Activated CD4-positive, alpha-beta T cell treated with anti-CD3 and anti-CD28 coated beads, Interleukin-2, amount 10 ng/mL, durations not matched to agents 24 days and 14 days (primary cell): ENCODE results near the gene WDR59. TPM values are rescaled to one million over a fixed set of nuclear protein-coding genes. Genes with fewer than 3 reads are reported as not detected.

Source experiments
- DNase-seq: peaks from one replicate; pipeline ENCODE4 v3.0.0; 2022
- H3K27ac Mint-ChIP-seq: one replicate; pipeline ENCODE4 v1.8.0; 2022; ENCODE audit warnings: mild to moderate bottlenecking, mixed read lengths
- H3K27me3 Mint-ChIP-seq: one replicate; pipeline ENCODE4 v1.8.0; 2022; ENCODE audit warnings: mixed read lengths
- H3K36me3 Mint-ChIP-seq: one replicate; pipeline ENCODE4 v1.8.0; 2022; ENCODE audit warnings: low read depth, mild to moderate bottlenecking, mixed read lengths
- H3K4me1 Mint-ChIP-seq: one replicate; pipeline ENCODE4 v1.8.0; 2021; ENCODE audit warnings: mixed read lengths
- H3K4me3 Mint-ChIP-seq: one replicate; pipeline ENCODE4 v1.8.0; 2022; ENCODE audit warnings: mild to moderate bottlenecking, moderate library complexity, mixed read lengths
- H3K9me3 Mint-ChIP-seq: one replicate; pipeline ENCODE4 v1.8.0; 2021; ENCODE audit warnings: mixed read lengths
- intact Hi-C: fragments of 100-400 bp; cut with micrococcal nuclease; formaldehyde crosslinking; loops from one replicate; pipeline ENCODE4 v1.15.1; 2023
- total RNA-seq: library from RNA; stranded (reverse); gene quantifications from 2 replicates; pipeline ENCODE4 v1.2.3, GENCODE V29; 2022

Gene WDR59
- total RNA-seq, 1 donor from 2014 or later: 91.5 TPM

DNA sequence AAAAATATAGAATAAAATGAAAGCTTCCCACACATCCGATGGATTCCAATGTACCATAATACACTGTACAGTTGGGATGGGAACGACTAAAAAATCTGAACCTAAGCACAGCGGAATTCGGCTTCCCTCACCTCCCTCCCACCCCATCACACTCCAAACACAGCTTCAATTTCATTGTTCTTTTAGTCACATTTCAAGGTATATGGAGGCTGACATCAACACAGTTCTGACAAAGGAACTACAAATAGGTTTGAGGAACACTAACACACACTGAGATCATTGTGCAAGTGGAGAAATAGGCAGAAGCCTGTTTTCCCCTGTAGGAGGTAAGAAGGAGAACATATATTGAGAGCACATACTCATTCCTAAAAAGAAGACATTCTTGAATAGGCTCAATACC is 85.1 kb downstream of the WDR59 start:
- Mint-ChIP-seq H3K9me3 (no peaks in the 10 kb centered on the region), H3K4me1 (no peaks in the 10 kb centered on the region), H3K27ac (no peak overlapping the region), H3K27me3 (no peaks in the 10 kb centered on the region), H3K36me3 (peaks cover 32% of the 10 kb centered on the region), H3K4me3 (no peak overlapping the region)
- intact Hi-C loops: no loop called here
- no peak for DNase-seq

DNA sequence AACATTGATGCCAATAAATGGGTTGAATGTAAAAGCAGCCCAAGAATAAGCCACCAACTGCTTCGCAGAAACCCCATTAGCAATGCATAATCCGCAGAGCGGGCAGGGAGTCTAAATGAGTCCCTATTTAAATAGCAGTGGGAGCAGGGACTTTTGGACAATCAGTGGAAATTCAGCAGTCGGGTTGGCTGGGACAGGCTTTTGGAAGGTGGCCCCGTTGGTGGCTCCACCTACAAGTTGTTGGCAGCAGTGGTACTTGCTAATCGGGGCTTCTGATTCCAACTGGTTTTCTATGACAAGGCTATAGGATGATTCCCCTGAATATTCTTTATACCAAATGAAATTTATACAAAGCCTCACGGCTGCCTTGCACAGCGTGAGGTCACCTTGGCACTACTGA is 86.3 kb downstream of the WDR59 start:
- Mint-ChIP-seq H3K36me3 (peaks cover 34% of the 10 kb centered on the region), H3K27ac (no peak overlapping the region), H3K27me3 (no peaks in the 10 kb centered on the region)

DNA sequence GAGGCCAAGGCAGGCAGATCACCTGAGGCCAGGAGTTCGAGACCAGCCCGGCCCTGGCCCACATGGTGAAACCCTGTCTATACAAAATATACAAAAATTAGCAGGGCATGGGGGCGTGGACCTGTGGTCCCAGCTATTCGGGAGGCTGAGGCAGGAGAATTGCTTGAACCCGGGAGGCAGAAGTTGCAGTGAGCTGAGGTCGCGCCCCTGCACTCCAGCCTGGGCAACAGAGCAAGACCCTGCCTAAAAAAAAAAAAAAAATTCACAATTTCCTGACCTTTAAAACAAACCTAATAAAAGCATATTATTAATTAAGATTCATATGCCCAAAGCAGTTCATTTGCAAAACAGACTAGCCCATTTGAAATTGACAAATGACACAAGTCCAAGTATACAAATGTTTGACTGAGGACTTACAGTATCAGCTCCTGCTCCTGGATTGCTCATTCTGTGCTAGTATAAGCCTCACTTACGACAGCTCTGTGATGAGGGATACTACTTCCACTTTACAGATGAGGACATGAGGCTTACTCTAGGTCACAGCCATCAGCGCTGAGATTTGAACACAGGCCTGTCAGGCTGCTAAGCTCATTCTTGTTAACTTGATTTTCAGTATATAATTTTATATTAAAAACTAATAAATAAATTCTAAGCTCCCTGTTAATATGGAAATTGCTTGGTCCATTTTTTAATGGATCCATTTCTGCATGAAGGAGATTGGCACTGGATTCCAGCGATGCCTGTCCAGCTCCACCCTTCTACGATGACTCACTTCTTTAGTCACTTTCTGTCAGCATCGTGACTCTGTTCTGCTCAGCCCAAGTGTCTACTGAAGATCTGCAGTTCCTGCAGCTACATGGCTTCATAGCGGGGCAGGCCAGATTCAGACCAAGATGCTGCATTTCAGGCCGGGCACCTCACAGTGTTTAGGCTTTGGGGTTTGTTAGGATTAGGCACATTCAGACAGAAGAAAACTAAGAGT is 88.2 kb downstream of the WDR59 start:
- H3K4me1 Mint-ChIP-seq: no peaks in the 10 kb centered on the region
- peaks cover 37% of the 10 kb centered on the region for H3K36me3 Mint-ChIP-seq
- intact Hi-C loops: no loop called here
- DNase-seq: no peak
- H3K27me3 Mint-ChIP-seq: no peaks in the 10 kb centered on the region
- no peak overlapping the region for H3K27ac Mint-ChIP-seq
- H3K4me3 Mint-ChIP-seq: no peak overlapping the region
- H3K9me3 Mint-ChIP-seq: no peaks in the 10 kb centered on the region

More for the DNA sequence above, 86.3 kb downstream of the WDR59 start:
- H3K4me3 Mint-ChIP-seq: no peak overlapping the region
- intact Hi-C loops: no loop called here
- no peaks in the 10 kb centered on the region for H3K4me1 Mint-ChIP-seq
- no peaks in the 10 kb centered on the region for H3K9me3 Mint-ChIP-seq
- DNase-seq: no peak

DNA sequence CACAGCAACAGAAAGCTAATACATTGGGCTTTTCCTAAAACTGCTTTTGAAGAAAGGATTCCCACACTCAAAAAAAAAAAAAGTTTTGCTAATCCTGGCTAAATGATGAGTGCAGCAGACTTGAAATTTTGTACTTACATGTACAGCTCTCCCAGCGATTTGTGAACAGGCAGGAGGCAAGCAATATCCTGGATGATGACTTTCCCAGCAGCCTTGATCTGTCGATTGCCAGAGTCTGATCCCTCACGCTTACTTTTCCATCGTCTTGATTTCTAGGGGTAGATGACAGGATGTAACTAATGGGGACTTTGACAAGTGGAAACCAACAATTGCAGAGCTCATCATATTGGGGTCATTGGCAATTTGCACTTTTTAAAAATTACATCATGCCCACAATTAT is 91.4 kb downstream of the WDR59 start:
- H3K27ac Mint-ChIP-seq: no peak overlapping the region
- peaks cover 2% of the 10 kb centered on the region for H3K4me1 Mint-ChIP-seq
- no peaks in the 10 kb centered on the region for H3K9me3 Mint-ChIP-seq
- H3K4me3 Mint-ChIP-seq: no peak overlapping the region
- intact Hi-C loops: no loop called here
- peaks cover 54% of the 10 kb centered on the region for H3K36me3 Mint-ChIP-seq
- no peaks in the 10 kb centered on the region for H3K27me3 Mint-ChIP-seq
- DNase-seq: no peak

DNA sequence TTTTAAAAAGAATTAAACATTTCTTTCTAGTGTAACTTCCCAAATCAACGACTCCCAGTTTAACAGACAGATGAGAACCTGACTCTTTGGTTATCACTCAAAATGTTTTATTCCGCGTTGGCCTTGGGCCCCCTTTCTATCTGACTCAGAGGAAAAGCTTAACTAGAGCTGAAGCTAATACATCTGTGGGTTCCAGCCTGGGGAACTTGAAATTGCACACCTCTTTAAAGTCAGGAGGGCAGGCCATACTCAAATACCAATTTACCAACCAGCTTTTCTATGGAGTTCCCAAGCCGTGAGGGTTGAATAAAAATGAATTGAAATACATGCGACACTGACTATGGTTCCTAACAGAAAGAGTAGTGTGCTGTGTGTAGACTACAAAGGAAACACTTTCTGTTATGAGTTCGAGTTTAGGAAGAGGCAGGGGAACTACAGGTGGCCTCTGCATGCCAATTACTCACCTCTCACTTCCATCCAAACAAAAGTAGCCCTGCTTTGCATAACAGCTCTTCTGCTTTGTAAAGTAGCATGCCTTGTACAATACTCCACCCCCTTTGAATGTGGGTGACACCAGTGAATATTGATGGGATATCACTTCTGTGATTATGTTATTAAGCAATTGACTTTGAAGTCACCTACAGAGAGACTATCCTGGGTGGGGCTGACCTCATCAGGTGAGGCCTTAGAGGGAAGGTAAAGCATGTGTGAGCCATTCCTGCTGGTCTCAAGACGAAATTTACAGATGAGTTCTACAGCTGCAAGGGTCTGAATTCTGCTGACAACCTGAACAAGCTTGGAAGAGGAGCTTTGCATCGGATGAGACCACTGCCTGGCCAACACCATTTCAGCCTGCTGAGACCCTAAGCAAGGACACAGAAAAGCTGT is 92.1 kb downstream of the WDR59 start:
- H3K4me1 Mint-ChIP-seq: peaks cover 2% of the 10 kb centered on the region
- DNase-seq: no peak
- H3K4me3 Mint-ChIP-seq: no peak overlapping the region
- no peak overlapping the region for H3K27ac Mint-ChIP-seq
- no peaks in the 10 kb centered on the region for H3K27me3 Mint-ChIP-seq
- H3K36me3 Mint-ChIP-seq: peaks cover 55% of the 10 kb centered on the region
- no peaks in the 10 kb centered on the region for H3K9me3 Mint-ChIP-seq
- intact Hi-C loops: no loop called here

DNA sequence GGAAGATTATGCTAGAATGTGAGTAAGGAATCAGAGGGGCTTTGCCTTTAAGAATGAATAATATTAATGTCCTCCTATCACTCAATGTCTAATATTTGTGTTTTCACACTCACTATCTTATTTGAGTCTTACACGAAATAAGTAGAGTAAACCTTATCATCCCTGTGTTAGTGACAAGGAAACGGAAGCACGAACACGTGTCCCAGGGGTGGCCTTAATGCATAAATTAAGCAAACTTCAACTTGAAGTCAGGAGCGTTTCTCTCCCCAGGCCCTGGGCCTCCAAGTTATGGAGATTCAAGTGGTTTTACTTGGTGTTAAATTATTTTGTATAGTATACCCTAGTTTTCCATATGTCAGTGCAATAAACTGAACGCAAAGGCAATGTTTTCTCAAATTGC is 96.0 kb downstream of the WDR59 start:
- H3K4me1 Mint-ChIP-seq: peaks cover 2% of the 10 kb centered on the region
- DNase-seq: no peak
- no peaks in the 10 kb centered on the region for H3K9me3 Mint-ChIP-seq
- H3K36me3 Mint-ChIP-seq: peaks cover 68% of the 10 kb centered on the region
- no peaks in the 10 kb centered on the region for H3K27me3 Mint-ChIP-seq
- intact Hi-C loops: no loop called here
- H3K27ac Mint-ChIP-seq: no peak overlapping the region
- no peak overlapping the region for H3K4me3 Mint-ChIP-seq

- Mint-ChIP-seq H3K27ac (no peak overlapping the region), H3K27me3 (no peaks in the 10 kb centered on the region), H3K36me3 (peaks cover 69% of the 10 kb centered on the region), H3K9me3 (no peaks in the 10 kb centered on the region), H3K4me1 (peaks cover 2% of the 10 kb centered on the region), H3K4me3 (no peak overlapping the region)
- DNase-seq: no peak
- intact Hi-C loops: no loop called here
Measured at GRCh38 chr16:74888232-74888862, 96.6 kb downstream of the WDR59 start.

DNA sequence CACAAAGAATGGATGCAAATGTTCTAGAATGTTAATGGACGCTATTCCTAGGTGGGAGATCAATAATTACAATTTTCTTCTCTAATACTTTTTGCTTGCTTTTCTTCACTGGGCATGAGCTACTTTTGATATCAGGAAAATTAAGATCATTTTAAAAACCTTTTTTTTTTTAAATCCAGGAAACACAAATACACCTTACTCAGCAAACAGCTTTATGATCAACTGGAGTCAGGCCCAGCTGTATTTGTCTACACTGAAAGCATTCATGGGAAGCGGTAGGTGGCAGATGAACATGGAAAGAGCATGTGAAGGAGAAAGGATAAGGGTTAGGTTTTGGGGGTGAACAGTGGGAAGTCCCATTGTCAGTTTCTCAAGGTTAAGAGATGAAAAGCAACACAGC is 97.8 kb downstream of the WDR59 start:
- DNase-seq: no peak
- Mint-ChIP-seq H3K4me3 (no peak overlapping the region), H3K36me3 (peaks cover 64% of the 10 kb centered on the region), H3K27me3 (no peaks in the 10 kb centered on the region), H3K4me1 (peaks cover 2% of the 10 kb centered on the region), H3K9me3 (no peaks in the 10 kb centered on the region), H3K27ac (no peak overlapping the region)
- intact Hi-C loops: no loop called here

DNA sequence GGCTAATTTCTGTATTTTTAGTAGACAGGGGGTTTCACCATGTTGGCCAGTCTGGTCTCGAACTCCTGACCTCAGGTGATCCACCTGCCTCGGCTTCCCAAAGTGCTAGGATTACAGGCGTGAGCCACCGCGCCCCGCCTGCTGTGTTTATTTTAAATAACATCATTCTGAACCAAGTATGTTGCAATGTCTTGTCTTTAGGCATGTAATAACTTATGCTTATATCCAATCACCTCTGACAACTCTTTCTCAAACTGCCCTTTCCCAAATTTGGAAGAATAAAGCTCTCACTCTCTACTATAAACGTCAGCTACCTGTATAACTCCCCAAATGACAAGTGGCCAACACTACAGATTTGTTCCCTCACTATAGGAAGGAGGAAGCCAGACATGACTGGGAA is 107.2 kb downstream of the WDR59 start:
- H3K27me3 Mint-ChIP-seq: no peaks in the 10 kb centered on the region
- H3K4me1 Mint-ChIP-seq: peaks cover 9% of the 10 kb centered on the region
- intact Hi-C loops: no loop called here
- DNase-seq: no peak
- no peak overlapping the region for H3K4me3 Mint-ChIP-seq
- no peak overlapping the region for H3K27ac Mint-ChIP-seq
- peaks cover 43% of the 10 kb centered on the region for H3K36me3 Mint-ChIP-seq
- H3K9me3 Mint-ChIP-seq: no peaks in the 10 kb centered on the region

- DNase-seq: no peak
- H3K4me3 Mint-ChIP-seq: no peak overlapping the region
- peaks cover 9% of the 10 kb centered on the region for H3K4me1 Mint-ChIP-seq
- intact Hi-C loops: no loop called here
- peak overlapping the region; percentile 4 for H3K27ac Mint-ChIP-seq
- H3K27me3 Mint-ChIP-seq: no peaks in the 10 kb centered on the region
- peaks cover 34% of the 10 kb centered on the region for H3K36me3 Mint-ChIP-seq
- H3K9me3 Mint-ChIP-seq: no peaks in the 10 kb centered on the region
Measured at GRCh38 chr16:74874912-74875546, 109.9 kb downstream of the WDR59 start.

GRCh38 chr16:74874123-74874522 is 110.8 kb downstream of the WDR59 start:
- Mint-ChIP-seq H3K4me1 (peaks cover 14% of the 10 kb centered on the region), H3K36me3 (peaks cover 37% of the 10 kb centered on the region), H3K9me3 (no peaks in the 10 kb centered on the region), H3K27ac (peak overlapping the region; percentile 79), H3K27me3 (no peaks in the 10 kb centered on the region), H3K4me3 (no peak overlapping the region)
- intact Hi-C loops: no loop called here
- DNase-seq: no peak

GRCh38 chr16:74872302-74872701 is 112.6 kb downstream of the WDR59 start:
- intact Hi-C loops: no loop called here
- no peaks in the 10 kb centered on the region for H3K9me3 Mint-ChIP-seq
- no peaks in the 10 kb centered on the region for H3K27me3 Mint-ChIP-seq
- H3K36me3 Mint-ChIP-seq: peaks cover 33% of the 10 kb centered on the region
- no peak for DNase-seq
- H3K27ac Mint-ChIP-seq: no peak overlapping the region
- no peak overlapping the region for H3K4me3 Mint-ChIP-seq
- peaks cover 28% of the 10 kb centered on the region for H3K4me1 Mint-ChIP-seq

DNA sequence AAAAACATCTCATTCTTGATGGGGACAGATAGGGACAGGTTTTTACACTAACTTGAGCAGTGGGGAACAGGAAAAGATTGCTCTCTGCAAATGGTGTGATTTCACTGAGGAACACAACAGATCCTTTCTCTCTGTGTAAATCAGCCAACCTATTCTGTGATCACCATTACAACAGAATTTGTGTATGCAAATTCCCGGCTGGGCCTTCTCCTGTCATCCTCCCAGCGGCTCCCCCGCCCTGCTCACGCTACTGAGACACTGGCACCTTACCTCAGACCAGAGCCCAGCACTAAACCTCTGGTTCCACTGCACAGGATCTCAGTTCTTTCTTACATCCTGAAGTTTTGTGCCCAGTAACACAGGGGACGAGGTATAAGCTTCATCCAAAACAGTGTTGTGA is 113.3 kb downstream of the WDR59 start:
- intact Hi-C loops: no loop called here
- Mint-ChIP-seq H3K27me3 (no peaks in the 10 kb centered on the region), H3K9me3 (no peaks in the 10 kb centered on the region), H3K36me3 (peaks cover 29% of the 10 kb centered on the region), H3K4me3 (no peak overlapping the region), H3K27ac (no peak overlapping the region), H3K4me1 (peaks cover 28% of the 10 kb centered on the region)
- DNase-seq: no peak
